Large intestine (tissue), 12 donors: ENCODE measurements around the gene MTPN. TPM values are rescaled to one million over a fixed set of nuclear protein-coding genes. Genes with fewer than 3 reads are reported as not detected.

Experiments
- DNase-seq, 2 donors: peaks; one replicate each; pipeline versions ENCODE4 v3.0.0 to v3.0.0-alpha.2; 2013
- H3K27ac ChIP-seq: one replicate; pipeline ENCODE4 v1.5.1; 2013; ENCODE audit warnings: low read length
- H3K27me3 ChIP-seq: 2 replicates; pipeline ENCODE4 v1.6.1; 2013; ENCODE audit warnings: low read length; ENCODE audit not compliant: control insufficient read depth, insufficient read depth
- H3K36me3 ChIP-seq: 2 replicates; pipeline ENCODE4 v1.6.1; 2013; ENCODE audit warnings: low read length; ENCODE audit not compliant: control insufficient read depth, insufficient read depth
- H3K4me1 ChIP-seq: one replicate; pipeline ENCODE4 v1.6.1; 2013; ENCODE audit warnings: low read length; ENCODE audit not compliant: control insufficient read depth, insufficient read depth
- H3K4me3 ChIP-seq: one replicate; pipeline ENCODE4 v1.5.1; 2013; ENCODE audit warnings: low read length
- H3K9me3 ChIP-seq: one replicate; pipeline ENCODE4 v1.6.1; 2013; ENCODE audit warnings: mild to moderate bottlenecking, low read depth, low read length, moderate library complexity; ENCODE audit not compliant: control insufficient read depth
- WGBS: methylation state at CpG from one replicate; pipeline ENCODE4 v1.1.5; 2013; ENCODE audit warnings: low lambda C conversion rate; ENCODE audit not compliant: insufficient coverage; 5-methylcytosine and 5-hydroxymethylcytosine counted together
- long read RNA-seq, 11 donors: transcript quantifications; one replicate each; lab custom pipeline, GENCODE V29; 2026
- polyA plus RNA-seq: library from polyadenylated mRNA; unstranded; fragments of 120-200 nt; gene quantifications from one replicate; pipeline ENCODE4 v1.2.1, GENCODE V29; 2013

Gene MTPN, protein sequence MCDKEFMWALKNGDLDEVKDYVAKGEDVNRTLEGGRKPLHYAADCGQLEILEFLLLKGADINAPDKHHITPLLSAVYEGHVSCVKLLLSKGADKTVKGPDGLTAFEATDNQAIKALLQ
- 92.1 TPM for polyA plus RNA-seq
- long read RNA-seq, donor 1, transcript MTPN-201 (4 exons, 3,738 nt), result major isoform, 23 of 29 reads
- long read RNA-seq, donor 1, partial matches to known transcripts, result 6 of 29 reads
- long read RNA-seq, donor 1, other reads (novel, unspliced or antisense), result 0 of 29 reads
- long read RNA-seq, donor 2, transcript MTPN-201 (4 exons, 3,738 nt), result major isoform, 42 of 42 reads
- long read RNA-seq, donor 2, partial matches to known transcripts, result 0 of 42 reads
- long read RNA-seq, donor 2, other reads (novel, unspliced or antisense), result 0 of 42 reads
- long read RNA-seq, donor 3, transcript MTPN-201 (4 exons, 3,738 nt), result major isoform, 31 of 31 reads
- long read RNA-seq, donor 3, partial matches to known transcripts, result 0 of 31 reads
- long read RNA-seq, donor 3, other reads (novel, unspliced or antisense), result 0 of 31 reads
- long read RNA-seq, donor 4, transcript MTPN-201 (4 exons, 3,738 nt), result major isoform, 12 of 12 reads
- long read RNA-seq, donor 4, partial matches to known transcripts, result 0 of 12 reads
- long read RNA-seq, donor 4, other reads (novel, unspliced or antisense), result 0 of 12 reads
- long read RNA-seq, donor 5, transcript MTPN-201 (4 exons, 3,738 nt), result major isoform, 21 of 21 reads
- long read RNA-seq, donor 5, partial matches to known transcripts, result 0 of 21 reads
- long read RNA-seq, donor 5, other reads (novel, unspliced or antisense), result 0 of 21 reads
- long read RNA-seq, donor 6, transcript MTPN-201 (4 exons, 3,738 nt), result major isoform, 25 of 37 reads
- long read RNA-seq, donor 6, partial matches to known transcripts, result 12 of 37 reads
- long read RNA-seq, donor 6, other reads (novel, unspliced or antisense), result 0 of 37 reads
- long read RNA-seq, donor 7, transcript MTPN-201 (4 exons, 3,738 nt), result major isoform, 11 of 11 reads
- long read RNA-seq, donor 7, partial matches to known transcripts, result 0 of 11 reads
- long read RNA-seq, donor 7, other reads (novel, unspliced or antisense), result 0 of 11 reads
- long read RNA-seq, donor 8, transcript MTPN-201 (4 exons, 3,738 nt), result major isoform, 30 of 30 reads
- long read RNA-seq, donor 8, partial matches to known transcripts, result 0 of 30 reads
- long read RNA-seq, donor 8, other reads (novel, unspliced or antisense), result 0 of 30 reads
- long read RNA-seq, donor 9, transcript MTPN-201 (4 exons, 3,738 nt), result major isoform, 21 of 21 reads
- long read RNA-seq, donor 9, partial matches to known transcripts, result 0 of 21 reads
- long read RNA-seq, donor 9, other reads (novel, unspliced or antisense), result 0 of 21 reads
- long read RNA-seq, donor 10, transcript MTPN-201 (4 exons, 3,738 nt), result major isoform, 17 of 17 reads
- long read RNA-seq, donor 10, partial matches to known transcripts, result 0 of 17 reads
- long read RNA-seq, donor 10, other reads (novel, unspliced or antisense), result 0 of 17 reads
- long read RNA-seq, donor 11, transcript MTPN-201 (4 exons, 3,738 nt), result major isoform, 28 of 28 reads
- long read RNA-seq, donor 11, partial matches to known transcripts, result 0 of 28 reads
- long read RNA-seq, donor 11, other reads (novel, unspliced or antisense), result 0 of 28 reads

DNA sequence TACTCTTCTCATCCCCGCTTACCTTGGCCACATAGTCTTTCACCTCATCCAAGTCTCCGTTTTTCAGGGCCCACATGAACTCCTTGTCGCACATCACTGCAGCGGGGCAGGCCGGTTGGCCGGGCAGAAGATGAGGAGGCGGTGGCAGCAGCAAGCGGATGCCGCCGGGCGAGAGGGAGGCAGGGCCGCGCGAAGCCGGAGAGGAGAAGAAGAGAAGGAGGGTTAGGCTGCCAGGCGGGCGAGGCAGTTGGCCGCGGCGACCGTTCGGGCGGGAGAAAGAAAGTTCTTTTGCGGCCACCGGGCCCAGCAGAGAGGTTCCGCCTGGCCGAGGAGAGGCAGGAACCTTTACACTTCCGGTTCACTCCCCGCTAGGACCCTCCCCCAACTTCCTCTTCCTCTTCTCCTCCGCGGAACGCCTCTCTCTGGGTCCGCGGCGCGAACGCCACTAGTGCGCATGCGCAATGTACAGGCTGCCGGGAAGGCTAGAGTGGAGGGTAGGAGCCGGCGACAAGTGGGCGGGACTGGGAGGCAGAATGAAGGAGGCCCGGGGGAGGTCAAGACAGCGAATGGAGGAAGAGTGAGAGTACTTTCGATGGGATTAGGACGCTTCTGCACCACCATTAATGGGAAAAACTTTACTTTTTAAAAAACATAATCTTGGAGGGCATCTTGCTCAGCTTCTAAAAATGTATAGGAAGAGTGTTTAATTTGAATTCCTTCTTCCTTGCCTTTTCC, at the start of gene MTPN:
TSS of gene MTPN (minus strand) at position 353 of the 735 bp plus-strand sequence. CDS start at position 94, 259 bp downstream.
- Histone ChIP-seq H3K9me3 (no peaks in the 10 kb centered on the region), H3K27me3 (no peaks in the 10 kb centered on the region), H3K36me3 (peaks cover 3% of the 10 kb centered on the region), H3K4me3 (peak within 1 kb of the TSS; percentile 95), H3K4me1 (no peaks in the 10 kb centered on the region), H3K27ac (peak within 1 kb of the TSS; percentile 82)
- DNase-seq, result peak; percentile 97 to 98
- 0% methylated on average over 2 of the region's 47 CpGs for WGBS

DNA sequence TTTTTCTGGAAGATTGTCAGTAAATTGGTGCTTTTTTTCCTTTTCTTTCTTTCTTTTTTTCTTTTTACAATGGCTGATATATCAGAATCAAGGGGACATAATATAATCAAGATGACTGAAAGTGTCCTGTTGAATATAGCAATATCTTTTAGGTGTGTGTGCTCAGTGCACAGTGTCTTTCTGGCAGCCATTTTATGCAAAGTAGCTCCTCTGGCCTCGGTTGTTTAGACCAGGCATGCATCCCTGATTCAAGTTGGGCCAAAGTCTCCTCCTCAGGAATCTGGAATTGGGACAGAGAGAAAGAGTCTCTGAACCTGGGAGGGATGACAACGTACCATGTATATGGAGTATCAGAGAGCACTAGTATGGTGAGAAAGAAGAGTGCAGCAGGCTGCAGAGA, 49.0 kb upstream of the MTPN start:
- no CpG with 5 or more reads among the region's 2 CpGs for WGBS
- DNase-seq, result no peak
- H3K4me3 ChIP-seq, result no peak overlapping the region

DNA sequence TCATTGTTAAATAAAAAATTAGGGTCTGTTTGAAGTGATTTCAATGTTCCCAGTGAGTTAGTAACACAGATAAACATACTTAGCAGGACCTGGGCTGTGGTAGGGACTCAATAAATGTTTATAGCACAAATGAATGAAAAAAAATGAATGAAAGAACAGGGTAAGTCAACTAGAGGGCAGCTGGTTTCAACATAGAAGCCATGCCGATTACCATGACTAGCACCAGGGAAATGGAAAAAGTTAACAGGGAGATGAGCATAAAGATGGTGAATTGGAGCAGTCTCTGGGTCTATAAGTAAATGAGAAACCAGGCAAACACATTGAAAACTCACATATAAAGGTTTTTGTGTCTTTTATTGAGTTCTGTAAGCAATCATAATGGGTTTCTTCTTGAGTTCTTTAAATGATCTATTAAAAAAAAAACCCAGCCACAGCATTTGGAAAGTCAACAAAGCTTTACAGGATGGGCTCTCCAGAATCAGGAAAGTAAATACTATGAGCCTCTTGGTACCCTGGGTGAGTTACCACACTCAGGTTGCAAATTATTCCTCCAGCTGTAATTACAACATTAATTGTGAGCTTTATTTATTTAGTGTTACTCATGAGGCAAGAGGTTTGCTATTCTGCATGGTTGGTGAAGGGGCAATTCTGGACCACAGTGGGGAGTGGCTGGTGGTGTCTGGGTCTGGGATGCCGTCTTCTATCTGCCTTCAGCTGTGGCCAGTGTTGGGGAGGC, 46.1 kb upstream of the MTPN start:
- H3K27ac ChIP-seq, result no peak overlapping the region
- no peak overlapping the region for H3K4me3 ChIP-seq
- no peaks in the 10 kb centered on the region for H3K36me3 ChIP-seq
- 100% methylated on average over 1 of the region's 2 CpGs for WGBS
- no peaks in the 10 kb centered on the region for H3K27me3 ChIP-seq
- no peaks in the 10 kb centered on the region for H3K9me3 ChIP-seq
- no peaks in the 10 kb centered on the region for H3K4me1 ChIP-seq
- DNase-seq, result no peak

More for the DNA sequence above, 49.0 kb upstream of the MTPN start:
- no peak overlapping the region for H3K27ac ChIP-seq
- no peaks in the 10 kb centered on the region for H3K4me1 ChIP-seq
- H3K27me3 ChIP-seq, result no peaks in the 10 kb centered on the region
- no peaks in the 10 kb centered on the region for H3K36me3 ChIP-seq
- H3K9me3 ChIP-seq, result no peaks in the 10 kb centered on the region

DNA sequence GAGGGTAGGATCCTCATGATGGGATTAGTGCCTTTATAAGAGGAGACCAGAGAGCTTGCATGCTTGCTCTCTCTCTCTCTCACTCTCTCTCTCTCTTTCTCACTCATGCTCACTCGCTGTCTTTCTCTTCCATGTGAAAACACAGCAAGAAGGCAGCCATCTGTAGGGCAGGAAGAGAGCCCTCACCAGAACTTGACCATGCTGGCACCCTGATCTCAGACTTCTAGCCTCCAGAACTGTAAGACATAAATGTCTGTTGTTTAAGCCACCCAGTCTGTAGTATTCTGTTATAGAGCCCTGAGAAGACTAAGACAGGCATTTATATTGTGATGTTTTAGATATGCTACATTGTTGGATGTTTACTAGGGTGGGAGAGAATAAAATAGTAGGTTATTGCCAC, 43.4 kb upstream of the MTPN start:
- DNase-seq, result no peak
- no peak overlapping the region for H3K4me3 ChIP-seq
- H3K27me3 ChIP-seq, result no peaks in the 10 kb centered on the region
- 83% methylated on average over 1 of the region's 1 CpG for WGBS
- no peak overlapping the region for H3K27ac ChIP-seq
- H3K9me3 ChIP-seq, result no peaks in the 10 kb centered on the region
- H3K36me3 ChIP-seq, result no peaks in the 10 kb centered on the region
- H3K4me1 ChIP-seq, result no peaks in the 10 kb centered on the region

DNA sequence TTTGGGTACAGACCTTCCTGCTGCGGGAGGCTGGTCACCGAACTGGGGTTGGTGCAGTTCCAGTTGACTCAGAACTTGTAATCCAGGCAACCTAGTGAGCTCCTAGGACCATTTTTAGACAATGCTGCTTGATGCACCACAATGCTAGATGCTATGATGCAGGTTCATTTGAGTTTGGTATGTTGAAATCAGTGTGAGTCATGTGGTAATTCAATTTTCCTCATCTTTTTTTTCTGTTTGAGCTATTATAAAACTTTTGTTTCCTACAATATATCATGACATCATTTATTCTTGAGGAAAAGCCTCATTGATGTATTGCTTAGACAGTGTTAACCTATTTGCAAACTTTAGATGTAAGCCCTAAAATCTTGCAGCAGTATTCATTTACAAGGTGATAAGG, 40.9 kb upstream of the MTPN start:
- Histone ChIP-seq H3K9me3 (no peaks in the 10 kb centered on the region), H3K27ac (no peak overlapping the region), H3K27me3 (no peaks in the 10 kb centered on the region), H3K36me3 (no peaks in the 10 kb centered on the region), H3K4me1 (no peaks in the 10 kb centered on the region), H3K4me3 (no peak overlapping the region)
- no peak for DNase-seq
- no CpG with 5 or more reads among the region's 2 CpGs for WGBS

DNA sequence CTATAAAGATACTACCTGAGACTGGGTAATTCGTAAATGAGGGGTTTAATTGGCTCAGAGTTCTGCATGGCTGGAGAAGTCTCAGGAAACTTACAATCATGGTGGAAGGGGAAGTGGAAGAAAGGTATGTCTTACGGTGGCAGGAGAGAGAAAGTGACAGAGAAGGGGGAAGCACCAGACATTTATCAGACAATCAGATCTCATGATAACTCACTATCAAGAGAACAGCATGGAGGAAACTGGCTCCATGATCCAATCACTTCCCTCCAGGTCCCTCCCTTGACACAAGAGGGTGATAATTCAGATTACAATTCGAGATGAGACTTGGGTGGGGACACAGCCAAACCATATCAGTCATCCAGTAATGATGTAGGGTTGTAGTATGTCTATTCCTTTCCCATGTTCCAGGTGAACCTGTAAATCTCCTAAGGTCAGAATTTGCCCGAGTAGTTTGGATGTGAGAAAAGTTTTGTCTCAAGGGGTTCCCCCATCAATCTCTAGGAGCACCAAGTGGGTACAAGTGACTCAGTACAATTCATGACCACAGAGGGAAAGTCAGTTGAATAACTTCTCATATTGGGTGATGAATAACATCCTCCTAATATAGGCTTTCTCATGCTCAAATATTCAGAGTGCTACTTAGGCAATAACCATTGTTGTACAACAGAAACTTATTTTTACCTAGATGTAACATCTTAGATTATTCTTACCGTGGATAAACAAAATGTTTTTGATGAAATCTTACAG, 39.7 kb upstream of the MTPN start:
- no peaks in the 10 kb centered on the region for H3K27me3 ChIP-seq
- H3K36me3 ChIP-seq, result no peaks in the 10 kb centered on the region
- H3K27ac ChIP-seq, result no peak overlapping the region
- no peaks in the 10 kb centered on the region for H3K9me3 ChIP-seq
- no peaks in the 10 kb centered on the region for H3K4me1 ChIP-seq
- 93% methylated on average over 2 of the region's 5 CpGs for WGBS
- H3K4me3 ChIP-seq, result no peak overlapping the region
- DNase-seq, result no peak

DNA sequence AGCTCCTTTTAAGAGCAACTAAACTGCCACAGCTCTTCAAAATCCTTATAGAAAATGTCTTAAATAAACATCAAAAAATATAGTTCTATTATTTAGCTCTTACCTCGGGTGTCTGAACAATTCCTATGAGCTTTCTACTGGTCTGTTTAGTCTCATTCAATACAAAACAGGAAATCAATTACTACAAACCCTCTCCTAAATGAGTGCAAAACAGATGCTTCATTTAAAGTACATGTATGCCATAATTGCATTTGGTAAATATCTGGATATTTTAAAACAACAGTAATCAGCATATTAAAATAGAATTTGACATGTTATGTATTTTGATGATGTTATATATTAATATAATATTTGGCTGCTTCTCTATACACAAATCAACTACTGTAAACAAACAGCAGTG, 38.5 kb upstream of the MTPN start:
- WGBS, result 67% methylated on average over 1 of the region's 1 CpG
- Histone ChIP-seq H3K27ac (no peak overlapping the region), H3K36me3 (no peaks in the 10 kb centered on the region), H3K4me3 (no peak overlapping the region), H3K27me3 (no peaks in the 10 kb centered on the region), H3K9me3 (no peaks in the 10 kb centered on the region), H3K4me1 (no peaks in the 10 kb centered on the region)
- no peak for DNase-seq

DNA sequence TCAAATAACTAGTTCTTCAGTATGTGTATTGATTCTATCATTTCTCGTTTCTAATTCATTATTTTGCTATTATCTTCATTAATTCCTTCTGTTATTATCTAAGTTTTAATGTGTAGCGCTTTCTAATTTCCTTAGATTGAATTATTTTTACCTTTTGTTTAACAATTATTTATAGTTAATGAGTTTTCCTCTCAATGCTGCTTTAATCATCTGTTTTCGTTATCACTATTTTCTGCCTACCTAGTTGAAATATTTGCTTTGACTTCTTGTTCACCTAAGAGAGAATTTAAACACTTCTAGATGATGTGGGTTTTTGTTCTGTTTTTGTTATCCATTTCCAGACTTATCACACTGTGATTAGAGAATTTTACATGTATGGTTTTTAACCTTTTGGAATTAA, 37.5 kb upstream of the MTPN start:
- WGBS, result 100% methylated on average over 3 of the region's 3 CpGs
- H3K4me3 ChIP-seq, result no peak overlapping the region
- H3K36me3 ChIP-seq, result no peaks in the 10 kb centered on the region
- no peak for DNase-seq
- H3K9me3 ChIP-seq, result no peaks in the 10 kb centered on the region
- H3K27me3 ChIP-seq, result no peaks in the 10 kb centered on the region
- H3K4me1 ChIP-seq, result no peaks in the 10 kb centered on the region
- no peak overlapping the region for H3K27ac ChIP-seq
